Retinal pigment epithelial cell (primary cell): ENCODE measurements around the gene MOGAT1.
"Not testable (repeated sequence)": the region's sequence is repeated elsewhere in the genome, so short reads cannot be mapped to it uniquely, and the experiment has no call there.

ENCODE experiments used
- DNase-seq: peaks from one replicate; pipeline ENCODE4 v3.0.0-alpha.2; 2010; ENCODE audit warnings: low read depth
- H3K4me3 ChIP-seq: 2 replicates; pipeline ENCODE4 v1.5.1; 2011; ENCODE audit warnings: mild to moderate bottlenecking, low read length, control low read depth, moderate library complexity
- TF ChIP-seq, protein P1 (sequence below): conservative IDR thresholded peaks from 2 replicates; pipeline ENCODE4 v1.5.1; 2011; ENCODE audit warnings: low read depth, low read length, control low read depth, inconsistent platforms

MOGAT1 gene

DNA sequence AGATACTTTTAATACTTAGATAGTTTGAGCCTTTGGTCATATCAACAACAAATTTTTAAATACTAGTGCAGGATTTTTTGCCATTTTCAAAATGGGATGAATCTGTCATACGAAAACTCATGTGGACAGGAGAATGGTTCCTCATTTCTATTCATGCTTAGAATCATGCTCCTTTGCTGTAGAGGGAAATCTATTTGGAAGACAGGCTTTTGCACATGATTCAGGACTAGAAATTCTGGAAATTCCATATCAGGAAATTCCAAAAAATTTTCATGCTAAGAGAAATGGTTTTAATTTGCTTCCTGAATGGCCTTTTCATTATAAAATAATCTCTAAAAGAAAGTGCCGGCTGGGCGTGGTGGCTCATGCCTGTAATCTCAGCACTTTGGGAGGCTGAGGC, 39.3 kb downstream of the MOGAT1 start:
- TF ChIP-seq, protein P1, sequence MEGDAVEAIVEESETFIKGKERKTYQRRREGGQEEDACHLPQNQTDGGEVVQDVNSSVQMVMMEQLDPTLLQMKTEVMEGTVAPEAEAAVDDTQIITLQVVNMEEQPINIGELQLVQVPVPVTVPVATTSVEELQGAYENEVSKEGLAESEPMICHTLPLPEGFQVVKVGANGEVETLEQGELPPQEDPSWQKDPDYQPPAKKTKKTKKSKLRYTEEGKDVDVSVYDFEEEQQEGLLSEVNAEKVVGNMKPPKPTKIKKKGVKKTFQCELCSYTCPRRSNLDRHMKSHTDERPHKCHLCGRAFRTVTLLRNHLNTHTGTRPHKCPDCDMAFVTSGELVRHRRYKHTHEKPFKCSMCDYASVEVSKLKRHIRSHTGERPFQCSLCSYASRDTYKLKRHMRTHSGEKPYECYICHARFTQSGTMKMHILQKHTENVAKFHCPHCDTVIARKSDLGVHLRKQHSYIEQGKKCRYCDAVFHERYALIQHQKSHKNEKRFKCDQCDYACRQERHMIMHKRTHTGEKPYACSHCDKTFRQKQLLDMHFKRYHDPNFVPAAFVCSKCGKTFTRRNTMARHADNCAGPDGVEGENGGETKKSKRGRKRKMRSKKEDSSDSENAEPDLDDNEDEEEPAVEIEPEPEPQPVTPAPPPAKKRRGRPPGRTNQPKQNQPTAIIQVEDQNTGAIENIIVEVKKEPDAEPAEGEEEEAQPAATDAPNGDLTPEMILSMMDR: no peak
- no peak for DNase-seq

DNA sequence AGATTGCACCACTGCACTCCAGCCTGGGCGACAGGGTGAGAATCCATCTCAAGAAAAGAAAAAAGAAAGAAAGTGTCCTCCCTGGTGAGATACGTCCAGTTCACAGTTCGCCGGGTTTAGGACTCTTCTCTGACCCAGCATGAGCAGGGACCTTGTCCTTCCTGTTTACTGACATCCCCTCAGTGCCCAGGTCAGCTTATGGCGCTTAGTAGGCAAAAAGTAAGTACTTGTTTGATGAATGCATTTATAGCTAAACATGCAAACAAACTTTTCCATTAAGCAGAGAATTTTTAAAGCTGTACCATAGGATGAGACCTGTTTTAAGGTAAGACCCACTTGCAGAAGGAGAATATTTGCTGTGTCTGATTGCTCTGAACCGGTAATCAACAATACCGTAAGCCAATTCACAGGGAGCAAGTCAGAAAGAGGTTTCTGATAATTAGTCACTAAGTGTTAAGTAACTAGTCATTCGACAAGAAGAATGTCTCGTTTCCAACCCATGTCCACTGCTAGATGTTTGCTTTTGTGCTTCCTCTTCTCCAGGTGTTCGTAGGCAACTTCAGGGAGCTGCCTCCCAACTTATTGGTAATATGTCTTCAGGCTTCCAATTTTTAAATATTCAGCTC, 40.0 kb downstream of the MOGAT1 start:
- no peak overlapping the region for H3K4me3 ChIP-seq
- DNase-seq: no peak
- TF ChIP-seq, protein P1: no peak

More for the DNA sequence above, 39.3 kb downstream of the MOGAT1 start:
- H3K4me3 ChIP-seq: no peak overlapping the region

DNA sequence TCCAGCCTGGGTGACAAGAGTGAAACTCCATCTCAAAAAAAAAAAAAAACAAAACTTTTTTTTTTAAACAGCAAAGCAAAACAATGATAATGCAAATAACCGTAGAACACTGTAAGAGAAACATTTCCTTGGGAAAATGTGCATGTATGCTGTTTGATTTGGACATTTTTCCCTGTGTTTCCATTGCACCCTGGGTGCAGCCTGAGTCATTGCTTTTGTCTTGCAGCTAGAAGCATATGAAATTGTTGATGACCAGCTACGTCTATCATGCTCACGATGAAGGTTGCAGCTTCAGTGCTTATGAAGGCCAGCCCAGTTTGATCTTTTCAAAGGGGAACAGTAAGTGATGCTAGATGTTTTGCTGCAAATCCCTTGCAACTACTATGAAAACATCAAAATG, 41.5 kb downstream of the MOGAT1 start:
- no peak for DNase-seq
- no peak overlapping the region for H3K4me3 ChIP-seq
- TF ChIP-seq, protein P1: no peak

DNA sequence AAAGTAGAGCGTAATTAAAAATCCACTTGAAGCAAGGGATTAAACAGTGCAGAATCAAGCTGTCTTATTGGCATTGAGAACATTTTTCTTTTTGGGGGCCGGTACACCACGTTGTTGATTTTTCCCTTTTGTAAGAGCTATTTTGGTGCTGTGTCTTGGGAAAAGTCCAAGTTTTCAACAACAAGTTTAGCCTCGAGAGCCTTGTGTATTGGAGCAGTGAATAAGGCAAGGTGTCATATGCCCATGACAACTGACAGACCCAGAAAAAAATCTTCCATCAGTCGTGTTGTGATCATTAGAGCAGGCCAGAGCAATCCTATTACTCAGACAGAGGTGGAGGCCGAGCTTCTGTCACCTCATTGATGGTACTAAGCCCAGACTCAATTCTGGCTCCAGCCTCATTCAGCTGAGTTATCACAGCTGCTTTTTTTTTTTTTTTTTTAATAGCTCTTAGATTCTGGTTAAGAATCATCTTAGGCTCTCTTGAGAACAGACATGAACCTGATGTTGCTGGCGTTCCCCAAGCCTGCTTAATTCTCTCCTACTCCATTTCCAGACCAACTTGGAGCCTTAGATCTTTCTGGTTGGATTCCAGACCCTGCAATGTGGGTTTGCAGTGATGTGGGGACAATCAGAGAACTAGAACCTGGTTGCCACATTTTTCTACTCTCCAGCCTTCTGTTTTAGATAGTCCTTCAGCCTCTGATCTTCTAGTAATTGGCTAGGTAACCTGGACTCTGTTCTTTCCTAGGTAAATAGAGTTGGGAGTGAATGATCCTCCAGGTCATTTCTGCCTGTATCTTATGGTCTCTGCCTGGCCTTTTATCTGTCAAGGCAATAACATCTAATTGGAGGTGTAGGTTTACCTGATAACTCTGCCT, 43.1 kb downstream of the MOGAT1 start:
- TF ChIP-seq, protein P1: no peak
- no peak for DNase-seq
- H3K4me3 ChIP-seq: no peak overlapping the region

DNA sequence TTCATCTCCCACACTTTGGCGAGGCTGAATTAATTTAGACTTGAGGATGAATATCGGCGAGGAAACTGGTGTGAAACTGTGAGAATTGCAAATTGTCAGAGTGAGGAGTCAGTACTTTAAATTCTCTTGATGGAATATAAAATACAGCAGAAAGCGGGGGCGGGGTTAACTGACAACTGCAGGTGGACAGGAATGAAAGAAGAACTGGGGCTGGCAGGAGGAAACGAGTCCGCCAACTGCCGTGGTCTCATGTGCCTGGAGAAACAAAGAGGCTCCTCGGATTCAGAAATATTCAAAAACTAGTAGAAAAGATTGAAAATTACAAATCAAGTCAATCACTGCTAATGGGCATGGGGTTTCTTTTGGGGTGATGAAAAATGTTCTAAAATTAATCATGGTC, 44.3 kb downstream of the MOGAT1 start:
- no peak overlapping the region for H3K4me3 ChIP-seq
- DNase-seq: no peak
- TF ChIP-seq, protein P1: no peak

DNA sequence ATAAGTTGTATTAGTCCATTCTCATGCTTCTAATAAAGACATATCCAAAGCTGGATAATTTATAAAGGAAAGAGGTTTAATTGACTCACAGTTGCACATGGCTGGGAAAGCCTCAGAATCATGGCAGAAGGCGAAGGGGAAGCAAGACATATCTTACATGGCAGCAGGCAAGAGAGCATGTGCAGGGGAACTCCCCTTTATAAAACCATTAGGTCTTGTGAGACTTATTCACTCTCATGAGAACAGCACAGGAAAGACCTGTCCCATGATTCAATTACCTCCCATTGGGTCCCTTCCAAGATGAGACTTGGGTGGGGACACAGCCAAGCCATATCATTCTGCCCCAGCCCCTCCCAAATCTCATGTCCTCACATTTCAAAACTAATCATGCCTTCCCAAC, 48.3 kb downstream of the MOGAT1 start:
- DNase-seq, H3K4me3 ChIP-seq: not testable (repeated sequence)

DNA sequence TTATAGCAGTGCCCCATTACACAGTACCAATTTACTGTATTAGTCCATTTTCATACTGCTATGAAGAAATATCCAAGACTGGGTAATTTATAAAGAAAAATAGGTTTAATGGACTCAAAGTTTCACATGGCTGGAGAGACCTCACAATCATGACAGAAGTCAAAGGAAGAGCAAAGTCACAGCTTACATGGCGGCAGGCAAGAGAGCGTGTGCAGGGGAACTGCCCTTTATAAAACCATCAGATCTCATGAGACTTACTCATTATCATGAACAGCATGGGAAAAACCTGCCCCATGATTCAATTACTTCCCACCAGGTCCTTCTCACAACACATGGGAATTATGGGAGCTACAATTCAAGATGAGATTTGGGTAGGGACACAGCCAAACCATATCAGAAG, 50.1 kb downstream of the MOGAT1 start:
- not testable (repeated sequence) for H3K4me3 ChIP-seq, DNase-seq

DNA sequence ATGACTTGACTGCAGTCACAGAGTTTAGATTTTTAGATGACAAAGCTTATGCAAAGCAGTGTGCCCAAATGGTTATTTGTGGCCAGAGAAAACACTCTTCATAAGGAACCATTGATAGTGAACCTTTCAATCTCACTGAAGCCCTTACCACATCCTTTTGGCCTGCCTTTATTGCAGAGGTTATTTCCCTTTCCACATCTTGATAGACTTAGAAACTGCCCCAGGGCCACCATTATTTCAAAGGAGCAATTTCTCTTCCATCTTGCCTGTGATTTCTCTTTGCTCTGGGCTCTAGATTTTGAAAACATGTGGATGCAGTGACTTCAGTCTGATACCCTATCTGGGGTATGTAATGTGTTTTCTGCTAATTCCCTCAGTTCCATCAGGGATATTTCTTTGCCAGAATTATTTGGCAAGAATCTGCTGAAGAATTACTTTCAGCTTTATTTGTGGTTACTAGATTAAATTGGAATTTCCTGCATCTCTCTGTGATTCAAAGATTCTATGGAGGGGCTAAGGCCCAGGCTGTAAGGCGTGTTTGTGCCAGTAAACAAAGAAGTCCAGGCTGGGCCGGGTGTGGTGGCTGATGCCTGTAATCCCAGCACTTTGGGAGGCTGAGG, 51.0 kb downstream of the MOGAT1 start:
- TF ChIP-seq, protein P1: no peak
- no peak for DNase-seq
- H3K4me3 ChIP-seq: no peak overlapping the region
